GM12873 (cell line): ENCODE measurements around the gene ADAMTS1.

Experiments
- TF ChIP-seq, protein P1 (sequence below): IDR thresholded peaks from 2 replicates; pipeline ENCODE4 v1.5.1; 2012; ENCODE audit warnings: low read depth, mild to moderate bottlenecking, moderate library complexity, low read length, control low read depth; ENCODE audit not compliant: insufficient read depth; ENCODE audit errors: missing control alignments

ADAMTS1 gene

DNA sequence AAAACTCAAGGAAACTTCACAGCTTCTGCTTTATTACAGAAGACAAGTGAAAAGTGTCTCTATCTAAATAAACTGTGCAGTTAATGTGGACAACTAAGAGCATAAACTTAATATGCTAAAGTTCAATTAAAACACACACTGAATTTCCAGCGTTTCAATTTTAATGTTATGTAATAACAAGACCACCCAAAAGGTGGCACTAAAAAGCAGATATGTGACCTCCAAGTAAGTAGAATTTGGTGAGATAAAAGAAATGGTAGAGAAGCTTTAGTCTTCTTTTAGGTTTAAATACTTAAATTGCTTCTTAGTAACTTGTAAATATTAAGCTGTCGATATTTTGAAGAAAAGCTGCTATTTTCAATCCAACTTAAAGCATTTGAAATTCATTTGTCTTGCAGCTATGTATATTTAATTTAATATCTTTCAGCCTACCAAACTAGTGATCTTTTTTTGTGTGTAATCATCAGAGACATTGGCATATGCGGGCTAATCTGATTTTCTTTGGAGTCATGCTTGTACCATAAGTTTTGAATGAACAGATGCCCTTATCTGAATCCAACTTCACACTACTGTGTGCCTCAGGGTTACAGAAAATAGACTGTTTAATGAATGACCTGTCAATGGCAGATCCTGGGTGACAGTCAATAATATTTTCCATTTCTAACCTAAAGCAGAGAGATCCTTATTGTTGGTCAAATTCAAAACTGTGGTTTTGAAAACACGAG is 36.5 kb upstream of the ADAMTS1 start:
- TF ChIP-seq, protein P1, sequence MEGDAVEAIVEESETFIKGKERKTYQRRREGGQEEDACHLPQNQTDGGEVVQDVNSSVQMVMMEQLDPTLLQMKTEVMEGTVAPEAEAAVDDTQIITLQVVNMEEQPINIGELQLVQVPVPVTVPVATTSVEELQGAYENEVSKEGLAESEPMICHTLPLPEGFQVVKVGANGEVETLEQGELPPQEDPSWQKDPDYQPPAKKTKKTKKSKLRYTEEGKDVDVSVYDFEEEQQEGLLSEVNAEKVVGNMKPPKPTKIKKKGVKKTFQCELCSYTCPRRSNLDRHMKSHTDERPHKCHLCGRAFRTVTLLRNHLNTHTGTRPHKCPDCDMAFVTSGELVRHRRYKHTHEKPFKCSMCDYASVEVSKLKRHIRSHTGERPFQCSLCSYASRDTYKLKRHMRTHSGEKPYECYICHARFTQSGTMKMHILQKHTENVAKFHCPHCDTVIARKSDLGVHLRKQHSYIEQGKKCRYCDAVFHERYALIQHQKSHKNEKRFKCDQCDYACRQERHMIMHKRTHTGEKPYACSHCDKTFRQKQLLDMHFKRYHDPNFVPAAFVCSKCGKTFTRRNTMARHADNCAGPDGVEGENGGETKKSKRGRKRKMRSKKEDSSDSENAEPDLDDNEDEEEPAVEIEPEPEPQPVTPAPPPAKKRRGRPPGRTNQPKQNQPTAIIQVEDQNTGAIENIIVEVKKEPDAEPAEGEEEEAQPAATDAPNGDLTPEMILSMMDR = no peak

DNA sequence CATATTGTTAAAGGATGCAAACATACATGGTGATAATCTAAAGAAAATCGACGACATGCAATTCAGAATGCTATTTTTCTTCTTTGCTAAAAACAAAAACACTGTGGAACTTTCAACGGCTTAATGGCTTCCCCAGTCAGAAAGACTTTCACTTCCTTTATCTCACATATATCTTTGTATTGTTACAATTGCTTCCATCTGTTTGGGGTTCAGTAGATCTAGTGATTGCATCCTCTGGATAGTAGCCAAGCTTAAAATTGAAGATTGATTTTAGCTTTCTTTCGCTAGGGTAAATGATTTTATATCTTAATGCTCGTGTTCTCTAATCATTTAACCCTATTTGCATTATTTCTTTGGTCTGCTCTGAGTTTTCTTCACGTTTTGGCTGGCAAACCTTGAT is 31.8 kb upstream of the ADAMTS1 start:
- TF ChIP-seq, protein P1 = no peak

DNA sequence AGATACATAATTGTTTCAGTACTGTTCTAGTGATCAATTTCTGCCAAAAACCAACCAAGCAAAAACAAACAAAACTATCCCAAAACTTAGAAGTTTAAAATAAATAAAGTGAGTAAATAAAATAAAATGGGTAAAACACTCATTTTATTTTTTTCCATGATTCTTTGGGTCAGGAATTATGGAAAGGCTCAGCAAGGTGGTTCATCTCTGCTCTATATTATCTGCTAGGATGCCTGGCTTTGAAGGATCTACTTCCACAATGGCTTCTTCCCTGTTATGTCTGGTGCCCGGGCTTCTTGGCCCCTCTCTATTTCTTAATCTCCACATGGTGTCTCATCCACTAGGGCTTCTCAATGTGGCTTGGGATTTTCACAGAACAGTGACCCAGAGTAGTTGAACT is 29.1 kb upstream of the ADAMTS1 start:
- TF ChIP-seq, protein P1 = no peak

DNA sequence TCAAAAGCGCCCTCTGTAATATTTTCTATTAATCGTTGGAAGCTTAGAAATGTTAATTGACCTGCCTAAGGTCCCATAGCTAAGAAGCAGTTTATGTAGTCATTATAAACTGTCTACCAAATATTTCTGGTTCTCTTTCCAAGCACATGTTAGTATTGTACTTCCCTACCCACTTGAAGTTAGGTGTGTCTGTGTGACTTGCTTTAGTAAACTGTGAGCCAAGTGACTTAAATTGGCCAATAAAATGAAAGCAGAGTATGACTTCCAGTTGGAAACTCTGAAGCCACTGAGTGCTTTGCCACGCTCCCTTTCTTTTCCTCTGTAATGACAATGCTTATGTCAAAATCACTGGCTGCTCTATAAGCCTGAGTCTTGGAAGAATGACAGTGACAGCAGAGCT is 20.6 kb upstream of the ADAMTS1 start:
- TF ChIP-seq, protein P1 = no peak

DNA sequence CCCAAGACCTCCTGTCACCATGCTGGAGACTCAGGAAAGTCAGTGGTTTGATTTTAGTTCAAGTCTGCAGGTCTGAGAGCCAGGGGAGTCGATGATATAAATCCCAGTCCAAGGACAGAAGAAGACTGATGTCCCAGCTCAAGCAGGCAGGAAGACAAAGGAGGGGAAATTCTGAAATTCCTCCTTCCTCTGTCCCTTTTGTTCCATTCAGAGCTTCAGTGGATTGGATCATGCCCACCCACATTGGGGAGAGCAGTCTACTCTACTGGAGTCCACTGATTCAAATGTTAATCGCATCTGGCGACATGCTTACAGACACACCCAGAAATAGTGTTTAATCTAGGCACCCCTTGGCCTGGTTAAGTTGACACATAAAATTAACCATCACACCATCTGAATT is 7.2 kb upstream of the ADAMTS1 start:
- TF ChIP-seq, protein P1 = no peak

DNA sequence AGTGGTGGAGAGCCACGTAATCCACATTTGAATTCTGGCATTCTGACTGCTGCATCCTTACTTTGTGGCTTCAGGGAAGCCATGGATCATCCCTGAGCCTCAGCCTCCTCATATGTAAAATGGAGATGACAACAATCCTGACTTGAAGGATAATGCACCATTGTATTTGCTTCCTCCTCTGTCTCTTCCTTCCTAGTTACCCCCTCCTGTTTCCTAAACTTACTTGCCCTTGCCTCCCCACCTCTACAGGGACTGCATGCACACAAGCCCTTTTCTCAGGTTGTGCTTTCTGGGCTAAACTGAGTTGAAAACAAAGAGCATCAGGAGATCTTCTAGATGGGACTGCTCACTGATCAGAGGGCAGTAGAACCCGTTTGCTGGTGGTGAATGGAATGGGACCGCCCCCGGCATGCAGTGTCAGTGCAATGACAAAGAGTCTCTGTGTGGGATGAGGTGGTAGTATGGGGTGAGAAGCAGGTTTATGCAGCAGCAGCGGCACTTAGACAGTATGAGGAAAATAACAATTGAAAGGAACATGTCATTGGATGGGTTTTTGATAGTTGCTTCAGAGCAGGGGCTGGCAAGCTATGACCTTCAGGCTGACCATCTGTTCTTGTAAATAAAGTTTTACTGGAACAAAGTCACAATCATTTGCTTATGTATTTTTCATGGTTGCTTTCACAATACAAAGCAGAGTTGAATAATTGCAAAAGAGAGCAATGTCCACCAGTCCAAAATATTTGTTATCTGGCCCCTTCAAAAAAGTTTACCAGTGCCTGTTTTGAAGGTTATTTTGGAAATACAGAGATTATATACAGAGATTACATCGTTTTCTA is 6.1 kb upstream of the ADAMTS1 start:
- TF ChIP-seq, protein P1 = no peak

DNA sequence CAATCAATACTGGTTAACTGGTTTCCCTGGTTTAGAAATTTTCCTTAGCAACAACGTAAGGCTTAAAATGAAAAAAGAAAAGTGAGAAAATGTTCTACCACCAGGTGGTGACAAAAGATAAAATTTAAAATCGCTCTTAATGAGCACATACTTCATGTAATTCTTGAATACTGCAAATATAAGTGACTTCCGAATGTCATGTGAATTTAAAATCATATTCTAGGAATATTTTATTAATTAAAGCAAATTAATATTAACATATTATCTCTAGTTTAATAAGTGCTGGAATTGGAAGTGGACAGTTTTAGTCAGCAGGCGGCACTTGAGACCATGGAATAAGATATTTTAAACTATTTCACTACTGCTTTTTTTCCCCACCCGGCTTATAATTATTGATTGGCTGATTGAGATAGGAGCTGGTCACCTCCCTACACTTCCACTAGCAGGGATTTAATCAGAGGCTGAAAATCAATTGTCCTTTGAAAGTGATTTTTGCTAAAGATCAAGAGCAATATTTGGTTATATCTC is 5.0 kb upstream of the ADAMTS1 start:
- TF ChIP-seq, protein P1 = peak; percentile 11
